T-cell (primary cell): ENCODE data around the gene DHRS7B. TPM values are rescaled to one million over a fixed set of nuclear protein-coding genes. Genes with fewer than 3 reads are reported as not detected.
A peak's percentile ranks its signal among the peaks of the same experiment; 100 is the strongest.

ENCODE experiments used
- ATAC-seq, 4 experiments: fragments of 200-7000 bp in 3 of 4; fragments of 150-1000 bp in 1 of 4; cut with Tn5 transposase; replicated peaks in 1 of 4; 1 replicate in 3 of 4; 2 replicates in 1 of 4; pipeline ENCODE4 v1.10.0; 2021; ENCODE audit warnings: moderate library complexity in 3 of 4, mild to moderate bottlenecking in 2 of 4, moderate number of reproducible peaks in 1 of 4
- CTCF ChIA-PET, 2 donors: fragments of 300-600 bp; sonication (Branson Sonifier 250); formaldehyde crosslinking; loops; one replicate each; lab custom pipeline; 2022; ENCODE audit warnings: antibody characterized with exemption in 2 of 2; lab: Charles Lee
- POLR2A ChIA-PET, 2 donors: fragments of 300-600 bp; sonication (Branson Sonifier 250); formaldehyde crosslinking; loops; one replicate each; lab custom pipeline; 2022; ENCODE audit warnings: antibody characterized with exemption in 2 of 2; lab: Charles Lee
- DNase-seq, 35 experiments: peaks; one replicate each; pipeline versions ENCODE4 v3.0.0 to v3.0.0-alpha.2; 2013 to 2023
- H3K27ac ChIP-seq: one replicate; pipeline ENCODE4 v1.5.1; 2013; ENCODE audit warnings: low read length
- H3K27me3 ChIP-seq, 2 experiments: replicated peaks in 1 of 2; 1 replicate in 1 of 2; 2 replicates in 1 of 2; pipeline versions ENCODE4 v1.6.1 to v1.7.0; 2013; ENCODE audit warnings: low read length in 1 of 2, mixed read lengths in 1 of 2; ENCODE audit not compliant: control insufficient read depth in 2 of 2, insufficient read depth in 2 of 2; ENCODE audit errors: extremely low read depth in 1 of 2
- H3K36me3 ChIP-seq, 2 donors: 1 replicate in 1 of 2; 2 replicates in 1 of 2; pipeline versions ENCODE4 v1.6.1 to v1.7.0; 2013; ENCODE audit warnings: low read length in 1 of 2; ENCODE audit not compliant: control insufficient read depth in 2 of 2, insufficient read depth in 1 of 2; ENCODE audit errors: extremely low read depth in 1 of 2
- H3K4me1 ChIP-seq, 2 experiments: 1 replicate in 1 of 2; 2 replicates in 1 of 2; pipeline versions ENCODE4 v1.6.1 to v1.7.0; 2013; ENCODE audit warnings: low read length in 2 of 2, mixed read lengths in 1 of 2; ENCODE audit not compliant: insufficient read depth in 2 of 2, control insufficient read depth in 1 of 2; ENCODE audit errors: extremely low read depth in 1 of 2
- H3K4me3 ChIP-seq, 2 donors: 1 replicate in 1 of 2; 2 replicates in 1 of 2; pipeline versions ENCODE4 v1.5.1 to v1.7.0; 2013; ENCODE audit warnings: mild to moderate bottlenecking in 2 of 2, low read length in 1 of 2, moderate library complexity in 1 of 2; ENCODE audit not compliant: control insufficient read depth in 1 of 2; ENCODE audit errors: extremely low read depth in 1 of 2
- H3K9me3 ChIP-seq: 2 replicates; pipeline ENCODE4 v1.7.0; 2013
- H3K27ac Mint-ChIP-seq, 2 donors: one replicate each; pipeline ENCODE4 v1.8.0; 2020 to 2021; ENCODE audit warnings: mild to moderate bottlenecking in 2 of 2, mixed read lengths in 2 of 2
- H3K27me3 Mint-ChIP-seq, 2 donors: one replicate each; pipeline ENCODE4 v1.8.0; 2021 to 2022; ENCODE audit warnings: mixed read lengths in 2 of 2
- H3K36me3 Mint-ChIP-seq: one replicate; pipeline ENCODE4 v1.8.0; 2021; ENCODE audit warnings: mixed read lengths
- H3K4me1 Mint-ChIP-seq, 3 donors: one replicate each; pipeline ENCODE4 v1.8.0; 2020 to 2022; ENCODE audit warnings: mixed read lengths in 3 of 3, mild to moderate bottlenecking in 1 of 3
- H3K4me3 Mint-ChIP-seq, 3 donors: one replicate each; pipeline ENCODE4 v1.8.0; 2020 to 2022; ENCODE audit warnings: mild to moderate bottlenecking in 3 of 3, mixed read lengths in 3 of 3, moderate library complexity in 3 of 3
- H3K9me3 Mint-ChIP-seq, 3 donors: one replicate each; pipeline ENCODE4 v1.8.0; 2020 to 2022; ENCODE audit warnings: mixed read lengths in 3 of 3
- WGBS: methylation state at CpG from one replicate; pipeline ENCODE4 v1.1.5; 2013; ENCODE audit warnings: missing lambda C conversion rate; ENCODE audit not compliant: insufficient coverage; 5-methylcytosine and 5-hydroxymethylcytosine counted together
- total RNA-seq, 35 experiments: library from RNA in 6 of 35; stranded (reverse) in 6 of 35; fragments of 120-200 nt in 1 of 35; gene quantifications; one replicate each; pipeline versions ENCODE4 v1.2.1 to v1.2.4 and lab custom pipeline; 2013 to 2026

DHRS7B gene
- total RNA-seq, 5 donors from 2014 or later (not counting 1 experiment from before 2014, with no cell fraction given), result 5.8 to 9.2 (median 8.1) TPM

- Histone ChIP-seq H3K4me1 (peaks cover 0 to 24% of the 10 kb centered on the region in 2 experiments), H3K36me3 (peaks cover 18 to 35% of the 10 kb centered on the region in 2 donors), H3K9me3 (no peaks in the 10 kb centered on the region), H3K4me3 (no peak overlapping the region), H3K27ac (no peak overlapping the region), H3K27me3 (no peaks in the 10 kb centered on the region)
- no peaks in the 10 kb centered on the region for H3K27me3 Mint-ChIP-seq
- ATAC-seq, result no peak
- ChIA-PET POLR2A (no interaction called here), CTCF (interaction anchor here (0.6 kb wide), 2 partner anchors 14 to 126 kb away, joined by 4 to 8 read pairs; no protein-coding TSS in a partner anchor)
- no peak overlapping the region for H3K27ac Mint-ChIP-seq
- no peak overlapping the region for H3K4me3 Mint-ChIP-seq
- peaks cover 30 to 41% (median 38%) of the 10 kb centered on the region in 3 donors for H3K4me1 Mint-ChIP-seq
- H3K9me3 Mint-ChIP-seq, result no peaks in the 10 kb centered on the region
- DNase-seq, result no peak
- peaks cover 20% of the 10 kb centered on the region for H3K36me3 Mint-ChIP-seq
- WGBS, result 94% methylated on average over 7 of the region's 15 CpGs
These were observed 74.0 kb downstream of the DHRS7B start for GRCh38 chr17:21200590-21201297.

GRCh38 chr17:21201298-21201595, 74.5 kb downstream of the DHRS7B start:
- Histone ChIP-seq H3K36me3 (peaks cover 18 to 35% of the 10 kb centered on the region in 2 donors), H3K4me1 (peaks cover 0 to 24% of the 10 kb centered on the region in 2 experiments), H3K27me3 (no peaks in the 10 kb centered on the region), H3K9me3 (no peaks in the 10 kb centered on the region), H3K27ac (no peak overlapping the region), H3K4me3 (no peak overlapping the region)
- no peak overlapping the region for H3K27ac Mint-ChIP-seq
- no peak overlapping the region for H3K4me3 Mint-ChIP-seq
- CTCF ChIA-PET, result no interaction called here
- ATAC-seq (no peak), DNase-seq (no peak)
- H3K36me3 Mint-ChIP-seq, result peaks cover 20% of the 10 kb centered on the region
- peaks cover 35 to 45% (median 42%) of the 10 kb centered on the region in 3 donors for H3K4me1 Mint-ChIP-seq
- no peaks in the 10 kb centered on the region for H3K9me3 Mint-ChIP-seq
- no peaks in the 10 kb centered on the region for H3K27me3 Mint-ChIP-seq
- POLR2A ChIA-PET, result no interaction called here
- WGBS, result 86% methylated on average over 5 of the region's 5 CpGs

GRCh38 chr17:21201874-21202273, 75.1 kb downstream of the DHRS7B start:
- ATAC-seq (no peak), DNase-seq (no peak)
- no peak overlapping the region for H3K4me3 ChIP-seq
- no peak overlapping the region for H3K4me3 Mint-ChIP-seq
- peaks cover 0 to 24% of the 10 kb centered on the region in 2 experiments for H3K4me1 ChIP-seq
- H3K27me3 ChIP-seq, result no peaks in the 10 kb centered on the region
- H3K36me3 Mint-ChIP-seq, result peaks cover 16% of the 10 kb centered on the region
- H3K9me3 Mint-ChIP-seq, result no peaks in the 10 kb centered on the region
- peaks cover 18 to 33% of the 10 kb centered on the region in 2 donors for H3K36me3 ChIP-seq
- H3K27ac Mint-ChIP-seq, result no peak overlapping the region
- ChIA-PET POLR2A (no interaction called here), CTCF (no interaction called here)
- no peaks in the 10 kb centered on the region for H3K27me3 Mint-ChIP-seq
- H3K9me3 ChIP-seq, result no peaks in the 10 kb centered on the region
- H3K27ac ChIP-seq, result no peak overlapping the region
- H3K4me1 Mint-ChIP-seq, result peaks cover 35 to 47% (median 43%) of the 10 kb centered on the region in 3 donors
- 100% methylated on average over 10 of the region's 11 CpGs for WGBS

- Histone ChIP-seq H3K36me3 (peaks cover 16 to 26% of the 10 kb centered on the region in 2 donors), H3K4me3 (no peak overlapping the region), H3K27ac (no peak overlapping the region), H3K27me3 (no peaks in the 10 kb centered on the region), H3K4me1 (peaks cover 0 to 24% of the 10 kb centered on the region in 2 experiments), H3K9me3 (no peaks in the 10 kb centered on the region)
- no peaks in the 10 kb centered on the region for H3K9me3 Mint-ChIP-seq
- 87% methylated on average over 9 of the region's 12 CpGs for WGBS
- H3K4me1 Mint-ChIP-seq, result peaks cover 35 to 48% (median 47%) of the 10 kb centered on the region in 3 donors
- DNase-seq, result no peak
- ChIA-PET CTCF (no interaction called here), POLR2A (no interaction called here)
- no peaks in the 10 kb centered on the region for H3K27me3 Mint-ChIP-seq
- H3K36me3 Mint-ChIP-seq, result peaks cover 10% of the 10 kb centered on the region
- no peak overlapping the region for H3K4me3 Mint-ChIP-seq
- H3K27ac Mint-ChIP-seq, result no peak overlapping the region
- no peak for ATAC-seq
These were observed 75.7 kb downstream of the DHRS7B start for GRCh38 chr17:21202512-21202911.

GRCh38 chr17:21204935-21205334, 78.2 kb downstream of the DHRS7B start:
- no peak overlapping the region for H3K4me3 ChIP-seq
- 91% methylated on average over 8 of the region's 9 CpGs for WGBS
- Mint-ChIP-seq H3K4me1 (peaks cover 35 to 53% (median 48%) of the 10 kb centered on the region in 3 donors), H3K27me3 (no peaks in the 10 kb centered on the region), H3K4me3 (no peak overlapping the region), H3K9me3 (no peaks in the 10 kb centered on the region), H3K27ac (peak overlapping the region in 1 of 2 donors; percentile 39), H3K36me3 (peaks cover 3% of the 10 kb centered on the region)
- ChIA-PET POLR2A (no interaction called here), CTCF (no interaction called here)
- peaks cover 5 to 29% of the 10 kb centered on the region in 2 donors for H3K36me3 ChIP-seq
- DNase-seq (no peak), ATAC-seq (no peak)
- peaks cover 0 to 20% of the 10 kb centered on the region in 2 experiments for H3K4me1 ChIP-seq
- H3K9me3 ChIP-seq, result no peaks in the 10 kb centered on the region
- no peak overlapping the region for H3K27ac ChIP-seq
- no peaks in the 10 kb centered on the region for H3K27me3 ChIP-seq

- no peak overlapping the region for H3K27ac Mint-ChIP-seq
- POLR2A ChIA-PET, result no interaction called here
These were observed 81.6 kb downstream of the DHRS7B start for GRCh38 chr17:21208352-21208751.

More at GRCh38 chr17:21208352-21208751, 81.6 kb downstream of the DHRS7B start:
- no peaks in the 10 kb centered on the region for H3K27me3 ChIP-seq
- H3K9me3 Mint-ChIP-seq, result no peaks in the 10 kb centered on the region
- peaks cover 8% of the 10 kb centered on the region for H3K36me3 Mint-ChIP-seq
- H3K27ac ChIP-seq, result no peak overlapping the region
- peaks cover 49 to 67% (median 66%) of the 10 kb centered on the region in 3 donors for H3K4me1 Mint-ChIP-seq
- DNase-seq, result no peak
- H3K36me3 ChIP-seq, result peaks cover 5 to 25% of the 10 kb centered on the region in 2 donors
- no peak overlapping the region for H3K4me3 Mint-ChIP-seq
- ATAC-seq, result no peak
- H3K9me3 ChIP-seq, result no peaks in the 10 kb centered on the region
- WGBS, result 100% methylated on average over 2 of the region's 7 CpGs
- no peak overlapping the region for H3K4me3 ChIP-seq
- no peaks in the 10 kb centered on the region for H3K27me3 Mint-ChIP-seq
- CTCF ChIA-PET, result no interaction called here
- H3K4me1 ChIP-seq, result peaks cover 16 to 41% of the 10 kb centered on the region in 2 experiments
